IgD-negative memory B cell (primary cell): Measurements from ENCODE around the gene LRP8. TPM values are rescaled to one million over a fixed set of nuclear protein-coding genes. Genes with fewer than 3 reads are reported as not detected.

Experiments used
- H3K27ac Mint-ChIP-seq, 3 donors: one replicate each; pipeline ENCODE4 v1.8.0; 2020 to 2022; ENCODE audit warnings: mild to moderate bottlenecking in 3 of 3, mixed read lengths in 3 of 3, moderate library complexity in 1 of 3
- H3K27me3 Mint-ChIP-seq: one replicate; pipeline ENCODE4 v1.8.0; 2021; ENCODE audit warnings: mixed read lengths
- H3K36me3 Mint-ChIP-seq: one replicate; pipeline ENCODE4 v1.8.0; 2020; ENCODE audit warnings: mild to moderate bottlenecking, mixed read lengths
- H3K4me1 Mint-ChIP-seq, 3 donors: one replicate each; pipeline ENCODE4 v1.8.0; 2020 to 2022; ENCODE audit warnings: mixed read lengths in 3 of 3, mild to moderate bottlenecking in 1 of 3
- H3K4me3 Mint-ChIP-seq, 4 donors: one replicate each; pipeline ENCODE4 v1.8.0; 2020 to 2022; ENCODE audit warnings: mild to moderate bottlenecking in 4 of 4, mixed read lengths in 4 of 4, moderate library complexity in 3 of 4
- H3K9me3 Mint-ChIP-seq, 3 donors: one replicate each; pipeline ENCODE4 v1.8.0; 2020 to 2021; ENCODE audit warnings: mixed read lengths in 3 of 3, mild to moderate bottlenecking in 1 of 3
- polyA plus RNA-seq: library from polyadenylated mRNA; unstranded; fragments of 300-500 nt; fragmentation: Illumina TruSeq; gene quantifications from one replicate; pipeline ENCODE4 v1.2.3, GENCODE V29; 2021

LRP8 gene
- polyA plus RNA-seq, 1 donor from 2014 or later: 0.95 TPM

GRCh38 chr1:53298045-53298637, 29.7 kb downstream of the LRP8 start:
- H3K27me3 Mint-ChIP-seq: no peaks in the 10 kb centered on the region
- H3K4me1 Mint-ChIP-seq: peaks cover 4 to 8% (median 5%) of the 10 kb centered on the region in 3 donors
- H3K36me3 Mint-ChIP-seq: no peaks in the 10 kb centered on the region
- no peak overlapping the region for H3K27ac Mint-ChIP-seq
- no peak overlapping the region for H3K4me3 Mint-ChIP-seq
- H3K9me3 Mint-ChIP-seq: no peaks in the 10 kb centered on the region

GRCh38 chr1:53297195-53297594, 30.7 kb downstream of the LRP8 start:
- Mint-ChIP-seq H3K36me3 (no peaks in the 10 kb centered on the region), H3K27ac (no peak overlapping the region), H3K9me3 (no peaks in the 10 kb centered on the region), H3K27me3 (no peaks in the 10 kb centered on the region), H3K4me1 (peaks cover 13 to 15% (median 14%) of the 10 kb centered on the region in 3 donors), H3K4me3 (no peak overlapping the region)

GRCh38 chr1:53296117-53296749, 31.6 kb downstream of the LRP8 start:
- no peak overlapping the region for H3K4me3 Mint-ChIP-seq
- no peaks in the 10 kb centered on the region for H3K27me3 Mint-ChIP-seq
- H3K4me1 Mint-ChIP-seq: peaks cover 13 to 16% (median 15%) of the 10 kb centered on the region in 3 donors
- no peaks in the 10 kb centered on the region for H3K9me3 Mint-ChIP-seq
- peak overlapping the region in 1 of 3 donors; percentile 67 for H3K27ac Mint-ChIP-seq
- H3K36me3 Mint-ChIP-seq: peaks cover 2% of the 10 kb centered on the region

- Mint-ChIP-seq H3K36me3 (peaks cover 2% of the 10 kb centered on the region), H3K9me3 (no peaks in the 10 kb centered on the region), H3K27ac (peak overlapping the region in 1 of 3 donors; percentile 67), H3K27me3 (no peaks in the 10 kb centered on the region), H3K4me3 (no peak overlapping the region), H3K4me1 (peaks cover 13 to 16% (median 15%) of the 10 kb centered on the region in 3 donors)
Observed at GRCh38 chr1:53295726-53296116, 32.1 kb downstream of the LRP8 start.

- Mint-ChIP-seq H3K36me3 (peaks cover 2% of the 10 kb centered on the region), H3K4me1 (peaks cover 13 to 16% (median 15%) of the 10 kb centered on the region in 3 donors), H3K27me3 (no peaks in the 10 kb centered on the region)
Observed at GRCh38 chr1:53295295-53295694, 32.6 kb downstream of the LRP8 start.

GRCh38 chr1:53294567-53294966, 33.3 kb downstream of the LRP8 start:
- peak overlapping the region in 1 of 3 donors; percentile 93 for H3K27ac Mint-ChIP-seq
- peaks cover 13 to 16% (median 15%) of the 10 kb centered on the region in 3 donors for H3K4me1 Mint-ChIP-seq
- H3K36me3 Mint-ChIP-seq: peaks cover 2% of the 10 kb centered on the region
- peak overlapping the region in 1 of 4 donors; percentile 45 for H3K4me3 Mint-ChIP-seq
- H3K27me3 Mint-ChIP-seq: no peaks in the 10 kb centered on the region
- H3K9me3 Mint-ChIP-seq: no peaks in the 10 kb centered on the region

More at GRCh38 chr1:53295295-53295694, 32.6 kb downstream of the LRP8 start:
- Mint-ChIP-seq H3K9me3 (no peaks in the 10 kb centered on the region), H3K4me3 (no peak overlapping the region), H3K27ac (peak overlapping the region in 1 of 3 donors; percentile 93)

- no peak overlapping the region for H3K4me3 Mint-ChIP-seq
- H3K27ac Mint-ChIP-seq: no peak overlapping the region
- H3K4me1 Mint-ChIP-seq: peaks cover 13 to 16% (median 15%) of the 10 kb centered on the region in 3 donors
- no peaks in the 10 kb centered on the region for H3K27me3 Mint-ChIP-seq
- peaks cover 2% of the 10 kb centered on the region for H3K36me3 Mint-ChIP-seq
- H3K9me3 Mint-ChIP-seq: no peaks in the 10 kb centered on the region
Observed at GRCh38 chr1:53294061-53294460, 33.8 kb downstream of the LRP8 start.

GRCh38 chr1:53293123-53293522, 34.7 kb downstream of the LRP8 start:
- H3K27ac Mint-ChIP-seq: peak overlapping the region in 2 of 3 donors; percentile 16 to 82
- H3K4me1 Mint-ChIP-seq: peaks cover 13 to 16% (median 15%) of the 10 kb centered on the region in 3 donors
- no peaks in the 10 kb centered on the region for H3K27me3 Mint-ChIP-seq
- H3K36me3 Mint-ChIP-seq: peaks cover 7% of the 10 kb centered on the region
- H3K9me3 Mint-ChIP-seq: no peaks in the 10 kb centered on the region
- peak overlapping the region in 2 of 4 donors; percentile 64 to 70 for H3K4me3 Mint-ChIP-seq

GRCh38 chr1:53292690-53293089, 35.2 kb downstream of the LRP8 start:
- H3K4me3 Mint-ChIP-seq: peak overlapping the region in 2 of 4 donors; percentile 64 to 70
- peaks cover 13 to 16% (median 15%) of the 10 kb centered on the region in 3 donors for H3K4me1 Mint-ChIP-seq

GRCh38 chr1:53291574-53291973, 36.3 kb downstream of the LRP8 start:
- H3K27me3 Mint-ChIP-seq: no peaks in the 10 kb centered on the region
- H3K4me1 Mint-ChIP-seq: peaks cover 13 to 16% (median 15%) of the 10 kb centered on the region in 3 donors
- H3K27ac Mint-ChIP-seq: peak overlapping the region in 1 of 3 donors; percentile 26
- peaks cover 7% of the 10 kb centered on the region for H3K36me3 Mint-ChIP-seq
- no peaks in the 10 kb centered on the region for H3K9me3 Mint-ChIP-seq
- no peak overlapping the region for H3K4me3 Mint-ChIP-seq

More at GRCh38 chr1:53292690-53293089, 35.2 kb downstream of the LRP8 start:
- Mint-ChIP-seq H3K27ac (peak overlapping the region in 2 of 3 donors; percentile 16 to 87), H3K27me3 (no peaks in the 10 kb centered on the region), H3K9me3 (no peaks in the 10 kb centered on the region), H3K36me3 (peaks cover 7% of the 10 kb centered on the region)

GRCh38 chr1:53288790-53289429, 39.0 kb downstream of the LRP8 start:
- Mint-ChIP-seq H3K27me3 (no peaks in the 10 kb centered on the region), H3K4me1 (peaks cover 13 to 16% (median 14%) of the 10 kb centered on the region in 3 donors), H3K9me3 (no peaks in the 10 kb centered on the region), H3K36me3 (peaks cover 7% of the 10 kb centered on the region), H3K4me3 (no peak overlapping the region), H3K27ac (no peak overlapping the region)

GRCh38 chr1:53288002-53288789, 39.7 kb downstream of the LRP8 start:
- Mint-ChIP-seq H3K4me1 (peaks cover 8 to 12% (median 9%) of the 10 kb centered on the region in 3 donors), H3K4me3 (no peak overlapping the region), H3K36me3 (peaks cover 7% of the 10 kb centered on the region), H3K27ac (no peak overlapping the region), H3K9me3 (no peaks in the 10 kb centered on the region), H3K27me3 (no peaks in the 10 kb centered on the region)

GRCh38 chr1:53286955-53287354, 40.9 kb downstream of the LRP8 start:
- Mint-ChIP-seq H3K9me3 (no peaks in the 10 kb centered on the region), H3K36me3 (peaks cover 7% of the 10 kb centered on the region), H3K27ac (no peak overlapping the region), H3K27me3 (no peaks in the 10 kb centered on the region), H3K4me3 (no peak overlapping the region), H3K4me1 (peaks cover 0 to 1% (median 0%) of the 10 kb centered on the region in 3 donors)

- Mint-ChIP-seq H3K9me3 (no peaks in the 10 kb centered on the region), H3K36me3 (peaks cover 6% of the 10 kb centered on the region), H3K27ac (no peak overlapping the region), H3K4me1 (no peaks in the 10 kb centered on the region), H3K4me3 (no peak overlapping the region), H3K27me3 (no peaks in the 10 kb centered on the region)
Observed at GRCh38 chr1:53285969-53286760, 41.7 kb downstream of the LRP8 start.
